GM23248 (cell line): ENCODE measurements around the gene CCBE1.

Source experiments
- EZH2 ChIP-seq: fragments of 200-600 bp; sonication (generic); IDR thresholded peaks from 2 replicates; pipeline ENCODE4 v1.6.1; 2018; ENCODE audit warnings: antibody characterized with exemption, mild to moderate bottlenecking; ENCODE audit not compliant: insufficient read depth, poor library complexity, severe bottlenecking
- EZH2phosphoT487 ChIP-seq: fragments of 200-600 bp; sonication (generic); IDR thresholded peaks from 2 replicates; pipeline ENCODE4 v1.6.1; 2018; ENCODE audit warnings: antibody characterized with exemption, moderate library complexity, mild to moderate bottlenecking, low read depth; ENCODE audit not compliant: insufficient read depth

DNA sequence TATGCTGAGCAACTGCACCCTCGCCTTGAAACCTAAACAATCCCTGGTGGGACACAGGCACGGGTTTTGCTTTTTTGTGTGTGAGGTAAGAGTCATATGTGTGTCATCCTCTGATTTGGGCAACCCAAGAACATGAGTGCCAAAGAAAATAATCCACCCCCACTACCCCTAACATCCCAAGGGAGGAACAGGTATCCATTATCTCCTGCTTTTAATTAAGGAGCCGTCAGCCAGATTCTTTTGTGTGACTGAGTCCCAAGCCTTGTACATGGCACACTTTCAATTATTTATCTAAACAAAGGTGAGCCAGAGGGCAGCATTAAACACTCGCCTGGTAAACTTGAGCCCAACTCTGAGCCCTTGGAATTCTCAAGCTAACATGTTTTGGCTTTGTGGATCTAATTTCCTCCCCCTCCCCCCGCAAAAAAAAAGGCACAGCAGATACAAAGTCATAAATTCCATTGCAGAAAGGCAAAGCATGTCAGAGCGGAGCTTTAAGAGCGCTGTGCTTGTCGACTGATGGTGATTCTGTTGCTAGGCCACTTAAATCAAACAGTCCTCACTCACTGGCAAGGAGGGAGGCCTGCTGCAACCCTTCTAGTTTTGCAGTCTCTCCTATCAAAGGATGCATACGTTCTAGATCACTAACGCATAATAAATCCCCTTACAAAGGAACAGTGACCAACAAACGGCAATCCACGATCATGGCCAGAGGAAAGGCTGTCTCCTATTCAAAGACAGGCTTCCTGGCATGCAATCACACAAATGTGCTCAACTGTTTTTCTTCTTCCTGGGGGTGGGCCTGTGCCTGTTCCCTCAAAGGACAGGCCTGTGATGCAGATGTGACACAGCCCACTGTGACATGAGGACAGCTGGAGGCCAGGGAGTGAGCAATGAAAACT lies 194.7 kb downstream of the CCBE1 start:
- TF ChIP-seq EZH2 (no peak), EZH2phosphoT487 (no peak)
